GM12878 (cell line): Measurements from ENCODE around the gene RIF1. TPM values are rescaled to one million over a fixed set of nuclear protein-coding genes. Genes with fewer than 3 reads are reported as not detected.

Source experiments
- ATAC-seq: fragments of 200-7000 bp; cut with Tn5 transposase; 3 replicates; pipeline ENCODE4 v1.9.1; 2020; ENCODE audit warnings: mild to moderate bottlenecking, moderate library complexity
- BruUV-seq: library from RNA; stranded (reverse); fragments of 400-500 nt; replicated peaks from 2 replicates; lab custom pipeline; 2021; lab: Mats Ljungman, UMichigan
- CTCF ChIA-PET: fragments of 300-600 bp; sonication (Branson Sonifier 250); formaldehyde crosslinking; extraction: SDS; loops from one replicate; lab custom pipeline; 2021; ENCODE audit warnings: inconsistent platforms; lab: Yijun Ruan, JAX
- POLR2A ChIA-PET: fragments of 350-600 bp; formaldehyde crosslinking; extraction: SDS; loops from one replicate; lab custom pipeline; 2021; ENCODE audit warnings: inconsistent platforms; lab: Charles Lee
- RAD21 ChIA-PET: fragments of 300-600 bp; sonication (Branson Sonifier 250); formaldehyde crosslinking; loops from one replicate; lab custom pipeline; 2023; ENCODE audit warnings: antibody characterized with exemption; ENCODE audit not compliant: unreplicated experiment; lab: Charles Lee
- SMC1A ChIA-PET: fragments of 300-600 bp; sonication (Branson Sonifier 250); formaldehyde crosslinking; loops from one replicate; lab custom pipeline; 2023; ENCODE audit not compliant: unreplicated experiment, uncharacterized antibody; lab: Charles Lee
- DNase-seq: peaks from one replicate; pipeline ENCODE4 v3.0.0-alpha.2; 2011; ENCODE audit warnings: low read depth, low spot score
- FAIRE-seq: peaks from 3 replicates; lab custom pipeline; 2011; peaks lifted over from hg19 to GRCh38; lab: Jason Lieb, UNC
- H2AFZ ChIP-seq: 2 replicates; pipeline ENCODE4 v1.6.0; 2011; ENCODE audit warnings: low read depth, low read length, control low read depth; ENCODE audit not compliant: control insufficient read depth
- H3K27ac ChIP-seq: 2 replicates; pipeline ENCODE4 v1.5.1; 2011; ENCODE audit warnings: control low read depth; ENCODE audit not compliant: control insufficient read depth, insufficient read depth
- H3K27me3 ChIP-seq, 2 experiments: replicated peaks in 1 of 2; 2 replicates each; pipeline versions ENCODE4 v1.6.0 to v1.6.1; 2011; ENCODE audit warnings: low read length in 1 of 2; ENCODE audit not compliant: control insufficient read depth in 2 of 2, insufficient read depth in 2 of 2
- H3K36me3 ChIP-seq, 2 experiments: 2 replicates each; pipeline ENCODE4 v1.5.1; 2011; ENCODE audit warnings: low read length in 1 of 2; ENCODE audit not compliant: control insufficient read depth in 2 of 2, insufficient read depth in 2 of 2
- H3K4me1 ChIP-seq: 2 replicates; pipeline ENCODE4 v1.6.1; 2011; ENCODE audit warnings: mild to moderate bottlenecking, low read length, moderate library complexity, mixed read lengths; ENCODE audit not compliant: control insufficient read depth, insufficient read depth
- H3K4me2 ChIP-seq: 2 replicates; pipeline ENCODE4 v1.6.0; 2011; ENCODE audit warnings: control low read depth; ENCODE audit not compliant: control insufficient read depth, insufficient read depth
- H3K4me3 ChIP-seq: fragments of 200-600 bp; sonication (generic); 2 replicates; pipeline ENCODE4 v1.5.1; 2016
- H3K79me2 ChIP-seq: 2 replicates; pipeline ENCODE4 v1.6.0; 2011; ENCODE audit warnings: low read length; ENCODE audit not compliant: control insufficient read depth, insufficient read depth
- H3K9ac ChIP-seq: 2 replicates; pipeline ENCODE4 v1.8.0; 2011; ENCODE audit warnings: low read length, control low read depth, mixed read lengths; ENCODE audit not compliant: control insufficient read depth, insufficient read depth
- H3K9me3 ChIP-seq: replicated peaks from 3 replicates; pipeline ENCODE4 v1.5.1; 2011; ENCODE audit warnings: mild to moderate bottlenecking, low read length; ENCODE audit not compliant: control insufficient read depth, insufficient read depth
- H4K20me1 ChIP-seq: 2 replicates; pipeline ENCODE4 v1.6.0; 2011; ENCODE audit not compliant: control insufficient read depth, insufficient read depth
- ASH2L ChIP-seq: fragments of 300-600, 200-600 bp; sonication (generic); IDR thresholded peaks from 2 replicates; pipeline ENCODE4 v1.6.1; 2017; ENCODE audit warnings: low read depth, mild to moderate bottlenecking, borderline replicate concordance
- BRCA1 ChIP-seq: IDR thresholded peaks from 2 replicates; pipeline ENCODE4 v1.6.1; 2011; ENCODE audit warnings: low read depth, low read length, improper control_type of control experiment
- CBX3 ChIP-seq: fragments of 200-600 bp; sonication (generic); IDR thresholded peaks from 2 replicates; pipeline ENCODE4 v1.6.1; 2016; ENCODE audit warnings: low read depth, borderline replicate concordance
- ESRRA ChIP-seq: IDR thresholded peaks from 2 replicates; pipeline ENCODE4 v1.6.1; 2012; ENCODE audit warnings: mild to moderate bottlenecking, low read length, improper control_type of control experiment
- ETV6 ChIP-seq, 2 experiments: fragments of 450-650 bp in 1 of 2; IDR thresholded peaks in 1 of 2; conservative IDR thresholded peaks in 1 of 2; 2 replicates each; pipeline ENCODE4 v1.6.1; 2014; ENCODE audit warnings: antibody characterized with exemption in 1 of 2, borderline replicate concordance in 1 of 2, low read depth in 1 of 2, mild to moderate bottlenecking in 1 of 2, moderate library complexity in 1 of 2
- GABPA ChIP-seq: IDR thresholded peaks from 2 replicates; pipeline ENCODE4 v1.6.1; 2014; ENCODE audit warnings: antibody characterized with exemption, low read depth, mild to moderate bottlenecking, inconsistent platforms
- JUNB ChIP-seq: IDR thresholded peaks from 2 replicates; pipeline ENCODE4 v1.6.1; 2016; ENCODE audit warnings: antibody characterized with exemption, mild to moderate bottlenecking
- RAD21 ChIP-seq: IDR thresholded peaks from 2 replicates; pipeline ENCODE4 v1.6.1; 2011; ENCODE audit warnings: mild to moderate bottlenecking, low read depth, low read length, moderate library complexity; ENCODE audit not compliant: insufficient read depth
- SREBF2 ChIP-seq: IDR thresholded peaks from 2 replicates; pipeline ENCODE4 v1.6.1; 2012; ENCODE audit warnings: mild to moderate bottlenecking, low read length
- STAT3 ChIP-seq: IDR thresholded peaks from 2 replicates; pipeline ENCODE4 v1.6.1; 2011; ENCODE audit warnings: low read depth, low read length, improper control_type of control experiment
- TCF3 ChIP-seq: IDR thresholded peaks from 2 replicates; pipeline ENCODE4 v1.6.1; 2012; ENCODE audit warnings: low read depth, mild to moderate bottlenecking, low read length, borderline replicate concordance; ENCODE audit not compliant: insufficient read depth
- YBX1 ChIP-seq: fragments of 450-650 bp; IDR thresholded peaks from 2 replicates; pipeline ENCODE4 v1.6.1; 2016; ENCODE audit warnings: antibody characterized with exemption
- WGBS: methylation state at CpG from one replicate; pipeline ENCODE4 v1.1.6; 2016; ENCODE audit warnings: low lambda C conversion rate; ENCODE audit not compliant: insufficient replicate concordance, insufficient coverage; ENCODE audit errors: missing lambda C conversion rate; 5-methylcytosine and 5-hydroxymethylcytosine counted together
- in situ Hi-C: fragments of 300-500 bp; cut with MboI; formaldehyde crosslinking; loops from 9 replicates; pipeline ENCODE4 v1.14.3; 2018; ENCODE audit warnings: mixed read lengths
- intact Hi-C: fragments of 100-400 bp; cut with micrococcal nuclease; formaldehyde crosslinking; loops from one replicate; pipeline ENCODE4 v1.14.2; 2022; ENCODE audit not compliant: unreplicated experiment
- polyA plus RNA-seq, 11 experiments: library from polyadenylated mRNA; depleted of rRNA in 4 of 11; unstranded in 6 of 11; stranded (reverse) in 5 of 11; fragments of >200 nt; fragmentation: Nextera tagmentation in 4 of 11; fragmentation: Illumina TruSeq in 1 of 11; extraction: Ambion mirVana in 4 of 11; extraction: Trizol in 1 of 11; gene quantifications; 1 replicate in 1 of 11; 2 replicates in 10 of 11; pipeline versions ENCODE4 v1.2.1 to v1.2.3, GENCODE V29; 2011 to 2016; ENCODE audit warnings: inconsistent platforms in 2 of 11, missing spikeins in 2 of 11, low read depth in 1 of 11
- total RNA-seq, 4 experiments: library from RNA; depleted of rRNA in 3 of 4; stranded (reverse); fragments of >200 nt in 3 of 4; fragmentation: Illumina TruSeq in 1 of 4; extraction: Trizol in 1 of 4; gene quantifications; 2 replicates each; pipeline versions ENCODE4 v1.2.1 to v1.2.3, GENCODE V29; 2013 to 2021
- TF ChIP-seq, protein P1 (sequence below): fragments of 450-650 bp; formaldehyde crosslinking; IDR thresholded peaks from 2 replicates; pipeline ENCODE4 v1.5.0; 2022; ENCODE audit warnings: mild to moderate bottlenecking, missing genetic modification characterization
- TF ChIP-seq, protein P2 (sequence below): IDR thresholded peaks from 2 replicates; pipeline ENCODE4 v1.6.1; 2011; ENCODE audit warnings: low read depth, low read length, improper control_type of control experiment, borderline replicate concordance
- TF ChIP-seq, protein P3 (sequence below): fragments of 150-350 bp; IDR thresholded peaks from 2 replicates; pipeline ENCODE4 v1.6.1; 2014; ENCODE audit warnings: mild to moderate bottlenecking, low read depth, low read length

RIF1 gene
- total and polyA plus RNA-seq, 10 of the 15 experiments (the other 5 are each of a cell fraction or from before 2014, with no cell fraction given): 6.3 to 63.2 (median 34.4) TPM

DNA sequence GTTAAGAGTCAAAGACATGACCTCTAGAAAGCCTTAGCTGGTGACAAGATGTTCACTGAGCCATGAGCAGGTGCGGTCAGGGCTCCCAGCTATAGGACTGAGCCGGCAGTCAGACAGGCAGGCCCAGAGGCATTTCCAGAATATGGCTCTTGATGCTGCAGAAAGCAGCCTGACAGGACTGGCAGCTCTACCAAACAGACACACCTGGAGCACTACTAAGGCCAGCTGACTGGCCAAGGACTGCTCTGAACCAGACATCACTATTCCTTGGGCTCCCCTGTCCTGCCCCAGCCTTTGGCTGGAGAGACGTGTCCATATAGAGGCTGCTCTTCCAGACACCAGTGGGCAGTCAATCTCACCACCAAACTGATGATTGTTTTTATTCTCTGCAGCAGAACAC, 98.8 kb downstream of the RIF1 start (continued):
- TF ChIP-seq, protein P1, sequence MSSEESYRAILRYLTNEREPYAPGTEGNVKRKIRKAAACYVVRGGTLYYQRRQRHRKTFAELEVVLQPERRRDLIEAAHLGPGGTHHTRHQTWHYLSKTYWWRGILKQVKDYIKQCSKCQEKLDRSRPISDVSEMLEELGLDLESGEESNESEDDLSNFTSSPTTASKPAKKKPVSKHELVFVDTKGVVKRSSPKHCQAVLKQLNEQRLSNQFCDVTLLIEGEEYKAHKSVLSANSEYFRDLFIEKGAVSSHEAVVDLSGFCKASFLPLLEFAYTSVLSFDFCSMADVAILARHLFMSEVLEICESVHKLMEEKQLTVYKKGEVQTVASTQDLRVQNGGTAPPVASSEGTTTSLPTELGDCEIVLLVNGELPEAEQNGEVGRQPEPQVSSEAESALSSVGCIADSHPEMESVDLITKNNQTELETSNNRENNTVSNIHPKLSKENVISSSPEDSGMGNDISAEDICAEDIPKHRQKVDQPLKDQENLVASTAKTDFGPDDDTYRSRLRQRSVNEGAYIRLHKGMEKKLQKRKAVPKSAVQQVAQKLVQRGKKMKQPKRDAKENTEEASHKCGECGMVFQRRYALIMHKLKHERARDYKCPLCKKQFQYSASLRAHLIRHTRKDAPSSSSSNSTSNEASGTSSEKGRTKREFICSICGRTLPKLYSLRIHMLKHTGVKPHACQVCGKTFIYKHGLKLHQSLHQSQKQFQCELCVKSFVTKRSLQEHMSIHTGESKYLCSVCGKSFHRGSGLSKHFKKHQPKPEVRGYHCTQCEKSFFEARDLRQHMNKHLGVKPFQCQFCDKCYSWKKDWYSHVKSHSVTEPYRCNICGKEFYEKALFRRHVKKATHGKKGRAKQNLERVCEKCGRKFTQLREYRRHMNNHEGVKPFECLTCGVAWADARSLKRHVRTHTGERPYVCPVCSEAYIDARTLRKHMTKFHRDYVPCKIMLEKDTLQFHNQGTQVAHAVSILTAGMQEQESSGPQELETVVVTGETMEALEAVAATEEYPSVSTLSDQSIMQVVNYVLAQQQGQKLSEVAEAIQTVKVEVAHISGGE (CRISPR knock-in tag): no peak
- TF ChIP-seq BRCA1 (no peak), RAD21 (no peak), GABPA (no peak), STAT3 (no peak)
- TF ChIP-seq, protein P2, sequence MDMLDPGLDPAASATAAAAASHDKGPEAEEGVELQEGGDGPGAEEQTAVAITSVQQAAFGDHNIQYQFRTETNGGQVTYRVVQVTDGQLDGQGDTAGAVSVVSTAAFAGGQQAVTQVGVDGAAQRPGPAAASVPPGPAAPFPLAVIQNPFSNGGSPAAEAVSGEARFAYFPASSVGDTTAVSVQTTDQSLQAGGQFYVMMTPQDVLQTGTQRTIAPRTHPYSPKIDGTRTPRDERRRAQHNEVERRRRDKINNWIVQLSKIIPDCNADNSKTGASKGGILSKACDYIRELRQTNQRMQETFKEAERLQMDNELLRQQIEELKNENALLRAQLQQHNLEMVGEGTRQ: no peak
- TF ChIP-seq, protein P3, sequence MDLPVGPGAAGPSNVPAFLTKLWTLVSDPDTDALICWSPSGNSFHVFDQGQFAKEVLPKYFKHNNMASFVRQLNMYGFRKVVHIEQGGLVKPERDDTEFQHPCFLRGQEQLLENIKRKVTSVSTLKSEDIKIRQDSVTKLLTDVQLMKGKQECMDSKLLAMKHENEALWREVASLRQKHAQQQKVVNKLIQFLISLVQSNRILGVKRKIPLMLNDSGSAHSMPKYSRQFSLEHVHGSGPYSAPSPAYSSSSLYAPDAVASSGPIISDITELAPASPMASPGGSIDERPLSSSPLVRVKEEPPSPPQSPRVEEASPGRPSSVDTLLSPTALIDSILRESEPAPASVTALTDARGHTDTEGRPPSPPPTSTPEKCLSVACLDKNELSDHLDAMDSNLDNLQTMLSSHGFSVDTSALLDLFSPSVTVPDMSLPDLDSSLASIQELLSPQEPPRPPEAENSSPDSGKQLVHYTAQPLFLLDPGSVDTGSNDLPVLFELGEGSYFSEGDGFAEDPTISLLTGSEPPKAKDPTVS: no peak

DNA sequence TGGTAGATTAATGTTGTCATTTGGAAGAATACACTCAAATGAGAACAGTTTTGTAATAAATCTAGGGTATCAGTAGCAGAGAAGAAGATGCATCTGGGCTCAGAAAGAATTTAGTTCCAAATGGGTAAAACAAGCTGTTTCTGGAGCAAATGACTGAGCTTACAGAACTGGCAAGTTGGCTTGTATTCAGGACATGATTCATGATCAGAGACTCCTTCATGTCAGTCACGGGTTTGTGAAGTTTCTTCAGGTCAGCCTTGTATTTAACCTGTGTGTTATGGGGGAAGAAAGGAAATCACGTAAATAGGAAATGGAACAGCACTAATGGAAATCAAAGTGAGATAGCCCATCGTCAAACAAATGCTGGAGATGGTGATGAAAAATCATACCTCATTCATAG, 109.1 kb downstream of the RIF1 start:
- 96% methylated on average over 3 of the region's 3 CpGs for WGBS
- ChIA-PET SMC1A (no interaction called here), POLR2A (no interaction called here), CTCF (no interaction called here), RAD21 (no interaction called here)
- Histone ChIP-seq H3K4me1 (no peaks in the 10 kb centered on the region), H3K79me2 (no peaks in the 10 kb centered on the region), H3K9ac (no peak overlapping the region), H3K27ac (no peak overlapping the region), H4K20me1 (no peaks in the 10 kb centered on the region), H2AFZ (no peak overlapping the region), H3K4me2 (no peak overlapping the region), H3K36me3 (no peaks in the 10 kb centered on the region), H3K27me3 (no peaks in the 10 kb centered on the region), H3K9me3 (no peaks in the 10 kb centered on the region), H3K4me3 (no peak overlapping the region)
- intact Hi-C loops: no loop called here
- in situ Hi-C loops: no loop called here
- DNase-seq: no peak
- BruUV-seq: no TSS peak
- no peak for FAIRE-seq
- ATAC-seq: no peak
- TF ChIP-seq CBX3 (no peak), TCF3 (no peak), JUNB (no peak), SREBF2 (no peak), ASH2L (no peak), ETV6 (conservative IDR thresholded peaks at IDR 0.05 in 1 of 2, IDR thresholded peaks at IDR 0.05 in 1 of 2; ENCODE audit: borderline replicate concordance in 1 of 2, low read depth in 1 of 2) (no peak), ESRRA (no peak), YBX1 (no peak)
- TF ChIP-seq, protein P1 (CRISPR knock-in tag): no peak
